Measurements from ENCODE around the gene SERTAD1.

DNA sequence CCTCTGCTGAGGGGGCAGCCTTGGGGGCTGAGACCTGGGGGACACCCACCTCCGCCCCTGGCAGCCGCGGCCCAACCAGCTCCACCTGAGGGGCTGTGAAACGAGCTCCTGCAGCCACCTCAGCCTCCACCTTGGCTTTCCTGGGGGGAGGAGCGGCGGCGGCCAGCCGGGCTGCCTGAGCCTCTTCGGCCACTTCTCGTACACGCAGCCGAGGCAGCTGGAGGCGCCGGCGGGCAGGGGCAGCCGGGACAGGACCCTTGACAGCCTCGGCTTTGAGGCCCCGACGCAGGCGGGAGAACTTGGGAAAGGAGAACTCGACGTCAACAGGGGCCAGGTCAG lies 28.3 kb downstream of the SERTAD1 start:
- TF ChIP-seq, protein P1, sequence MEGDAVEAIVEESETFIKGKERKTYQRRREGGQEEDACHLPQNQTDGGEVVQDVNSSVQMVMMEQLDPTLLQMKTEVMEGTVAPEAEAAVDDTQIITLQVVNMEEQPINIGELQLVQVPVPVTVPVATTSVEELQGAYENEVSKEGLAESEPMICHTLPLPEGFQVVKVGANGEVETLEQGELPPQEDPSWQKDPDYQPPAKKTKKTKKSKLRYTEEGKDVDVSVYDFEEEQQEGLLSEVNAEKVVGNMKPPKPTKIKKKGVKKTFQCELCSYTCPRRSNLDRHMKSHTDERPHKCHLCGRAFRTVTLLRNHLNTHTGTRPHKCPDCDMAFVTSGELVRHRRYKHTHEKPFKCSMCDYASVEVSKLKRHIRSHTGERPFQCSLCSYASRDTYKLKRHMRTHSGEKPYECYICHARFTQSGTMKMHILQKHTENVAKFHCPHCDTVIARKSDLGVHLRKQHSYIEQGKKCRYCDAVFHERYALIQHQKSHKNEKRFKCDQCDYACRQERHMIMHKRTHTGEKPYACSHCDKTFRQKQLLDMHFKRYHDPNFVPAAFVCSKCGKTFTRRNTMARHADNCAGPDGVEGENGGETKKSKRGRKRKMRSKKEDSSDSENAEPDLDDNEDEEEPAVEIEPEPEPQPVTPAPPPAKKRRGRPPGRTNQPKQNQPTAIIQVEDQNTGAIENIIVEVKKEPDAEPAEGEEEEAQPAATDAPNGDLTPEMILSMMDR (IDR thresholded peaks at IDR 0.05), result no peak
- TF ChIP-seq EZH2 (IDR thresholded peaks at IDR 0.05; ENCODE audit: borderline replicate concordance, insufficient read depth, low read depth, low read length, poor library complexity, severe bottlenecking), result no peak
